GM04503 (cell line): Measurements from ENCODE around the gene FES.
A peak's percentile ranks its signal among the peaks of the same experiment; 100 is the strongest.
"Not testable (repeated sequence)": the region's sequence is repeated elsewhere in the genome, so short reads cannot be mapped to it uniquely, and the experiment has no call there.

Experiments used
- DNase-seq: peaks from one replicate; pipeline ENCODE4 v3.0.0-alpha.2; 2012; ENCODE audit warnings: low read depth

FES gene

DNA sequence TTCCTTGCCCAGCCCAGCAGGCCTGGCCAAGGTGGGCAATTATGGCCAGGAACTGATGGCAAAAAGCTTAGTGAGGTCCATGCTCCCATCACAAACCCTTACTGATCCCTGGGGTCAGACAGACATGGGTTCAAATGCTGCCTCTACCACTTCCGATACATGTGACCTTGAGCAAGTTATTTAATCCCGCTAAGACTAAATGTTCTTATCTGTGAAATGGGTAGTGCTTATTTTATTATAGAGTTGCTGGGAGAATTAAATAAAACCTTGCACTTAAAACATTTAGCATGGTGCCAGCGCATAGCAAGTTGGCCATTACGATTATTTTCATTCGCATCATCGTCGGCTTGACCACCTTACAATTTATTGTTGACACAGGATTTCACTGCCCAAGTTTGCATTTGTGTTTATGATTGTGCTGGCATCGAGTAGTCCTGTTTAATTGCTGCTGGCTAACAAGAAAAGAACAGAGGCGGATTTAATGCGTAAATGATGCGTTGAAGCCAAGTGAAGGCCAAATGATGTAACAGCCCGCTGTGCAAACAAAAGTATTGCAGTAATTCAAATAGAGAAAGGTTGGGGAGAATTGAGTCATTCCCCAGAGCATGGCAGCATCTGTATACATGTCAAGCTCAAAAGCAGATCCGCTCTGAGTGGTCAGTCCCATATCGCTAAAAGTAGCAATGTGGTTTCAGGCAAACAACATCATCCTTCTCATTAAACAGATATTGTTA is 23.2 kb upstream of the FES start:
- DNase-seq, result no peak

DNA sequence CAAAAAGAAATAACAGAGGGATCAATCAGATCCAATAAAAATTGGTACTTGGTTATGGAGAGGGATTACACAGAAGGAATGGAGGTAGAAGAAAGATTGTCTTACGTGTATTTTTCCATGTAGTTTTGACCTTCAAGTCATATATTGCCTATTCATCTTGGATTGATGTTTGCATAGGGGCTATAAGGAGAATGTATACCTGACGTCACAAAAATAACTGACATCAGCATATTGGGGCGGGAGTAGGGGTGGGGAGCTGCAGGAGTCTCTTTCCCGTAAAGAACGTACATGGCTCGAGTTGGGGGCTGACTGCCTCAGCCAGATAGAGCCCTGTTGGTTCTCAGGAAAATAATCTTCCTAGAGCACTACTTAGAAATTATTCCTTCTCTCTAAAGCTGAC is 21.8 kb upstream of the FES start:
- no peak for DNase-seq

DNA sequence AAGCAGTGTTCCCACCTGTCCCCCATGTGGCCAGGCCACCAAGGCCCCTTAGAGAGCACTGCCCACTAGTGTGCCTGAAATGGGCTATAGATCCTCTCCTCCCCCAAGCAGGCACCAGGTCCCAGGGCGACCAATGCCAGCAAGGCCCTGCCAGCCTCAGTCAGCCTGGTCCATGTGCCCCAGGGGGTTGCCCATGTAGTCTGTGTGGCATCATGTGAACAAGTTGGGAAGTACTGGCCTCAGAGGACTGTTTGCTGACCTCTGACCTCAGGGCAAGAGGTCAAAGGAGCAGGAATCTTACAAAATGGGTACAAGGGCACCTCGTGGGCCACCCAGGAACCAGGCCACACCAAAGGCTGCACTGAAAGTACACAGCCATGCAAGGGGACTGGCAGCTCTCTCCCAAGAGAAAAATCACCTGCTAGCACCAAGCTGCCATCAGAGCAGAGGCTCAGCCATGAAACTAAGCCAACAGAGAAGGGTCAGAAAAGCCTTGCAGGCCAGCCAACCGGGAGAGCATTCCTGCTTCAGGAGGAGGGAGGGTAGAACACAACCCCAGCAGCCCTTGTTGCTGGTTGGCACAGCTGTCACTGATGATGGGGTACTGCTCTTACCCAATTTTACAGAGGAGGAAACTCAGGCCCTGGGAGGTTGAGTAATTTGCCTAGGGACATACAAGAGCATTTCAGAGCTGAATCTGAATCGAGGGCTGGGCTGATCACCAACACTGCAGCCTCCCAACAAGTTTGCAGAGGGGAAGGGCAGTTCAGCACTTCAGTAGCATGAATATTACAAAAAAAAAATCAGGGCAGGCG is 21.1 kb upstream of the FES start:
- DNase-seq, result no peak

DNA sequence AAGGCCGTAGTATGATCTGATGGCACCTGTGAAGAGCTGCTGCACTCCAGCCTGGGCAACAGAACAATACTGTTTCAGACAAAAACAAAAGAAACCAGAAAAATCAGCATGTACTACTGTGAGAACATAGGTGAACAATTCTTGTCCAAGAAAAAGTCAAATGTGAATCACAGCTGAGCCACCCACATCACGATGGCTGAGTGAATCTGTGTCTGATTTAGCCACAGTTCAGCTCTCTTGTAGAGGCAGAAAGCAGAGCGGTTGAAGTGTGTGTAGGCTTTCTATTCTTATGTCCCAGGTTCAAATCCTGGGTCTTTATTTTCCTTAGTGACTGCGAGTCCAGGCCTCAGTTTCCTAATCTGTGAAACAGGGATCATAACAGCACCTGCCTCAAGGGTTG is 20.3 kb upstream of the FES start:
- no peak for DNase-seq

DNA sequence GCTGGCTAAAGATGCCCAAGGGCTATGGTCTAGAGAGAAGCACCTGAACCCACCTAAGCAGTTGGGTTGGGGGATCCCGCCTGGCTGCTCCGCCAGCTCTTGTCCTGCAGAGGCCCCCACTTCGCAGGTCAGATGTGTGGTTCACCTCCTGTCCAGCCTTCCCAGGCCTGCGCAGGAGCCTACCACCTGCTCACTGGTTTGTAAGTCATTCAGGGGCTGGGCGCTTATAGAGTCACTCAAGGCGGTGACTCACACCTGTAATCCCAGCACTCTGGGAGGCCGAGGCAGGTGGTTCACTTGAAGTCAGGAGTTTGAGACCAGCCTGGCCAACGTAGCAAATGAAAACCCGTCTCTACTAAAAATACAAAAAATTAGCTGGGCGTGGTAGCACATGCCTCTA is 19.8 kb upstream of the FES start:
- no peak for DNase-seq

DNA sequence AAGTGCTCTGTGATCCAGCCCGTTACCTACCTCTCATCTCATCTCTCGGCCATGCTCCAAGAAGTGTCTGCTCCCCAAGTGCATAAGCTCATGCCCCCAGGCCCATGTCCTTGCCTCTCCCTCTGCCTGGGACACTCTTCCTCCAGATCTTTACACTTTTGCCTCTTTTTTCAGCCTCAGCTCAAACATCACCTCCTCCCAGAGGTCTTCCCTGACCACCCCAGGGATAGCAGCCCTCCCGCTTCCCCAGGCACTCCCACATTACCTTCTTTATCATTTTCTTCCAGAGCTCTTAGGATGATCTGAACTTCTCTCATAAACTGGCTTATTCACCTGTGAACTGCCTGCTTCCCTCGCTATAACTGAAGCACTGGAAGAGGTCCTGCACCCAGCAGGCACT is 18.6 kb upstream of the FES start:
- no peak for DNase-seq

DNA sequence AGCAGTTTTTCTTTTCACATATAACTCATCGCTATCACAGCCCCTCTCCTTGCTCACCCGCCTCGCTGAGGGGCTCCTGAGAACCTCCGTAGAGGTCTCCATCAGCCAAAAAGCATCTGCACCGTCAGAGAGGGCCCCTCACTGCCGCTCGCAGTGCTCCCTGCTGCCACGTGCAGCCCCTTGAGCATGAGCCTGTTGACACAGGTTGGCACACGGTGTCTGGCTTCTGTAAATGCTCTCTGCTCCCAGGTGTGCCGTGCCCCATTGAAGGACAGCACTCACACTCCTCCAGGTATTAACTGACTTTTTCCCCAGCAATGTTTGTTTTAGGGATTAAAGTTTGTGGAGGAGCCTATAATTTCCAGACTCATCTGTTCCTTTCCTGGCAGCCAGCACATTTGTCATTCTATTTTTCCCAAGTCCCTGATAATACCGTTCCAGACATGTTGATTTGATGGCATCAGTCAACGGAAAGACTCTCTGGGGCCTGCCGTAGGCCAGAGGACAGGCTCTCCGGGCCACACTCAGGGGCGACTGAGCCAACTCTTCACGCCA is 18.1 kb upstream of the FES start:
- DNase-seq, result no peak

DNA sequence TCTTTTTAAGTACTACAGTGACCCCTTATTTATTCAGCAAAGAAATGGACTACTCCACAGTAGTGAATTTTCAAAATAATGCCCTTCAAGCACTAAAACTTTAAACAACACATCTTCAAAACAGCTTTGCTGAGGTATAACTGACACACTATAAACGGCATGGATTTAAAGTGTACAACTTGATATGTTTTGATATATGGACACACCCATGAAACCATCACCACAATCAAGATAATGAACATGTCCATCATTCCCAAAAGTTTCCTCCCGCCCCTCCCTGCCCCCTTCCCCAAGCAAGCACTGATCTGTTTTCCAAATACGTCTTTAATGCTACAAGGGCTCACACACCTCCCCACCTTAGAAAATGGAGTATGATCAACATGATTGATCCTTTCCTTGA is 17.5 kb upstream of the FES start:
- no peak for DNase-seq

DNA sequence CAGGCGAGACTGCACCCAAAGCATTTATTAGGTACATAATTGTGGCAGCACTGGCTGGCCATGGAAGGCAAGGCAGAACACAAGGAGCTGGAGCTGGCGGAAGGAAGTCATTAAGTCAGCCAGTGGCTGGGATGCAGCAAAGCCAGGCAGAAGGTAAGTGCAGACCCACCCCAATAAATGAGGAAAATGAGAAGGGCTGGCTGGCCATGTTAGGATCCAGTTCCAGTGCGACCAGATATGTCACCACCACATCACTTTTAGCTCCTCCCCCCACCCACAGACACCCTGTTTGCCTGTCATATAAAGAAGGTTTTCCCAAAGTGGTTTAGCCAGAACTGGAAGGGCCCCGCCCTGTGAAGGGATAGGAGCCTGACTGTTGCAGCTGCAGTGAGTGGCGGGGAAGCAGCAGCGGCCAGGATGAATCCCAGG is 16.0 kb upstream of the FES start, which contains the start of gene FURIN:
Gene FURIN (plus strand): TSS at position 328 of the 429 bp plus-strand sequence. CDS start 7,153 bp downstream, outside the sequence.
- DNase-seq, result no peak

DNA sequence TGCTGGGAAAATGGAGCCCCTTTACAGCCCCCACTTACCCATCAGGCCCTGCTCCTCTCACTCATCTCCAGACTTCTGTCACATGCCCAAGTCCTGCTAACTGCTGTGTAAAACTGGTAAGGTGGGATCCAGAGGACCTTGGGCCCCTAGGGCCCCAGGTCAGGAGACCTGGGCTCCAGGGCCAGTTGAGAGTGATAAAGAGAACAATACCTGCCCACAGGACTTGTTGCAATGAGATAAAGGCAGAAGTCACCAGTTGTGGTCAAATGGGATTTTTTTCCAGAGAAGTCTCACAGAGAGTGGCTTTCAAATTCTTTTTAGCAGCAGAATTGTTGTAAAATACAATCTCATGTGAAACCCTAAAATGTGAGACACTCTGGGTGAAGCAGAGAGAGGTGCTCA is 15.2 kb upstream of the FES start:
- DNase-seq, result no peak

DNA sequence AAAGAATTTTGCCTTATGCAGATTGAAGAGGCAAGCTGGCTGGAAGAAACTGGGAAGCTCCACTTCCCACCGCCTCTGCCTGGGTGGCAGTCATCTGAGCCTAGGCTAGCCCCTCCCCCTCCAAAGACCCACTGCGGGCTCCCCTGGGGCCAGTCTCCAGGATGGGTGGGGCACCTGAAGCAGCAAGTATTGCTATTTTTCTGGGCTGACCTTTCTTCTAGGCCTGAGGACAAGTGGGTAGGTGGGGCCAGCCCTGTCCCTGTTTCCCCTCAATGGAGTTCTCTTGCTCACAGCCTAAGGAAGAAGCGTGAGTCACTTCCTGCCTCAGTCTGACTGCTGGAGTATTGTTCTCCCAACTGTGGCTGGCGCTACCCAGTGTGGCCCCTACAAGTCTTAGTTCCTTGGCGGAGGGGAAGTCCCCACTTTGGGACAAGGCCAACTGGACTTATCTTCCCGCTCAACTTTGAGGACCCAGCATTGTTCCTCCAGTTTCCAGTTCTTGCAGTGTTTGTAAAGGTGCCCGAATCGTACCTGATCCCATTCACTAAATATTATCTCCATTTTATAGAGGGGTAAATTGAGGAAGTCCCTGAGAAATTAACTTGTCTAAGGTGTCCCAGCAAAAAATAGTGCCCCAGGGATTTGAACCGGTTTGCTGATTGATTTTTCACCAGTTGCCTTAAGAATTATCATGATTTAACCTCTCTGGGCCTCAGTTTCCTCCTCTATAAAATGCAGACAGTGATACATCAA is 14.5 kb upstream of the FES start:
- no peak for DNase-seq

DNA sequence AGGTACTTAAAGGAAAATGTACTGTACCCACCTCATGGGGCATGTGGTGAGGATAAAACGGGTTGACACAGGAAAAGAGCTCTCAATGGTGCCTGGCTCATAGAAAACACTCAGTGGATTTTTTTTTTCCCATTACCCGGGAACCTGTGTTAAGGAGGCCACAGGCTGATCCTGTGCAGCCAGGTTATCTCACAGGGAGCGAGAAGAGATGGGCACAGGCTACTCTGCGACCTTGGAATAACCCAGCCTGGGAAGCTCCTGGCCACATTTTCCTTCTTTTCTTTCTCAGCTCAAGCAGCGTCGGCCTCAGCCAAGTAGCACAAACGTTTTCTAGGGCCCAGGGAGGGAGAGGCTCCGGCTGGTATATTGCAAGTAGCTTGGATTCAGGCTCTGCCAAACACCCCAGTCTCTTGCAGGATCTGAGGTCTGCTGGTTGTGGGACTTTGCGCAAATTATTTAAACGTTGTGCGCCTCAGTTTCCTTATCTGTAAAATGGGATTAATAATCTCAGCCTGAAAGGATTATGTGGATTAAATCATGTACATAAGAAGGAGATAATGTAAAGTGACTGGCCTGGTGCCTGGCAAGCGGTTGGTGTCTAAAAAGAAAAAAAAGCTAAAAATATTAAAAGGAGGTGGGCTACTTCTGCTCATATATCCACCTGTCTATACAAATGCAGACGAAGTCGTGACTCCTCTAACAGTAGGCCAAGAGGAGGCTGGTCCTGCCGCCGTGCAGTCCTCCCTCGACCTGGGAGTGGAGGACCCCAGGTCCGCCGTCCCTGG is 13.8 kb upstream of the FES start:
- no peak for DNase-seq

DNA sequence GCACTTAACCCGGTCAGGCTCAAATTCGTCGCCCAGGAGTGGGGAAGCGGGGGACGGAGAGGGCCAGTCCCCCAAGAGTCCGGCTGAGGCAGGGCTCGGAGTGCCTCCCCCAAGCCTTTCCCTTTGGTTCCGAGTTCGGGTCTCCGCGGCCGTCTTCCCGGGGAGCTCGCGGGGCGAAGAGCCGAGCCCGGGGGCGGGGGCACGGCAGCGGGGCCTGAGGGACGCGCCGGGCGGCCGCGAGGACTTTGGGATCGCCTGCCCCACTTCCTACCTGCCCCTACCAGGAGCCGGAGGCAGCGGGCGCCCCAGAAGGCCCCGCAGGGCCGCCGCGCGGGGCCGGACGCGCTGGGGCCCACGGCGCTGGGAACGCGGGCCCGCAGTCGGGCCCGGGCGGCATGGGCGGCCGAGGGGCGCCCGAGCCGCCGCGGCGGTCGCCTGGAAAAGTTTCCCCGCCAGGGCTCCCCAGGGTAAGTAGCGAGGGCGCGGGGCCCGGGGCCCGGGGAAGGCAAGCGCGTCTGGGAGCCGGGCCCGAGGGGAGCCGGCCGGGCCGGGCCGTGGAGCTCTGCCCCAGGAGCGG is 13.1 kb upstream of the FES start:
- no peak for DNase-seq

DNA sequence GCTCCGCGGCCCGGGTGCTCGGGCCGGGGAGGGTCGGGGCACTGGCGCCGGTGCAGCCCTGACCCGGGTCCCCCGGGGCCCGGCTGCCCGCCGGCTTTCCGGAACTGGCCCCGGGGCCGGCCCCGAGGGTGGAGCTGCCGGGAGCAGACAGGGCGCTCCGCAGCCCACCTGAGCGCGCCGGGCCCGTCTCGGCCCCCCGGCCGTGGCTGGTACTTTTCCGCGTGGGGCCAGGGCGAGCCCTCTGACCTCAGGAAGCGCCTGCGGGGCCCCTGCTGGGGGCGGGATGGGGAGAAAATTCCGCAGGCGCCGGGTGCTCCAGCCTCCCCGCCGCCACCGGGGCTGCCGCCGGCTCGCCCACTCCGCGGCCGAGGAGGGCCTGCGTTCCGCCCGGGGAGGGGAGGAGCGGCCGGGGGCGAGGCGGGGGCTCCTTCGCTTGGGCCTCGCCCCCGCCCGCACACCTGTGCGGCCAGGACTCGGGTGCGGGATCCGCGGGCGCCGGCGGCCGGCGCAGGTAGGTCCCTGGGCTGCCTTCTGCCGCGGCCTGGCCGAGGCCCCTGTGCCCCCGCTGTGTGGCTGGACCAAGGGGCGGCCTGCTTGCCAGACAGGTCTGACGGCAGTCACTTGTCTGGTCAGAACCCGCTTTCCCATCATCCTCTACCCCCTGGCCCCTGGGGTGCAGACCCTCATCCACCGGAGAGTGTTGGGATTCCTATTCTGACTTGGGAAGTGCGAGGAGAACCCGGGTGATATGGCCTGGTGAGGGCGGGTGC is 12.4 kb upstream of the FES start:
- no peak for DNase-seq

DNA sequence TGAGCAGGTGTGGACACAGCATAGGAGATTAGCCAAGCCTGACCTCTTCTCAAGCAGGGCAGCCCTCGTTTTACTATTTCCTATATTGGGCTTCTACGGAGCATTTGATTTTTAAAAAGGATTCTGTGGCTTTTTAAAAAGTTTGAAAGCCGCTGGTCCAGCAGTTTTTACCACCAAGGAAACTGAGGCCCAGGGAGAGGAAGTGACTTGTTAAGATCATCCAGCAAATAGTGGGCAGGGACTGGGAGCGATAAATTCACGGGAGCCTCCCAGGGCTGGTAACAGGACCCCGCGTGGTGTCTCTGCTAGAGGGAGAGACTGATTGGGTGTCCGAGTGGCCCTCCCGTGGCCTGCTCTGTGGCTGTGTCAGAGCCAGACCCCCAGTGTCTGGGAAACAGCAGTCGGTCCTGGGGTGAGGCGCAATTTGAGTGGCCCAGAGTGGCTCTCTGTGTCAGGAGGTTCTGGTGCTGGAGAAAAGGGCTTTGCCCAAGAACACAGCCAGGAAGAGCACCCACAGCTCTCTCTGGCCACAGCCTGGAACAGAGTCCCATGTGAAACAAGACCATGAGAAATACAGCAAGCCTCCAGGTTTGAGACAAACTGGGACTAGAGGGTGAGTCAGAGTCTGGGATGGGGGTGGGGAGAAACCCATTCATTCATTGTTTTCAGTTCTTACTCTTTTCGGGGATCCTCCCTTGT is 11.7 kb upstream of the FES start:
- peak; percentile 42 for DNase-seq

DNA sequence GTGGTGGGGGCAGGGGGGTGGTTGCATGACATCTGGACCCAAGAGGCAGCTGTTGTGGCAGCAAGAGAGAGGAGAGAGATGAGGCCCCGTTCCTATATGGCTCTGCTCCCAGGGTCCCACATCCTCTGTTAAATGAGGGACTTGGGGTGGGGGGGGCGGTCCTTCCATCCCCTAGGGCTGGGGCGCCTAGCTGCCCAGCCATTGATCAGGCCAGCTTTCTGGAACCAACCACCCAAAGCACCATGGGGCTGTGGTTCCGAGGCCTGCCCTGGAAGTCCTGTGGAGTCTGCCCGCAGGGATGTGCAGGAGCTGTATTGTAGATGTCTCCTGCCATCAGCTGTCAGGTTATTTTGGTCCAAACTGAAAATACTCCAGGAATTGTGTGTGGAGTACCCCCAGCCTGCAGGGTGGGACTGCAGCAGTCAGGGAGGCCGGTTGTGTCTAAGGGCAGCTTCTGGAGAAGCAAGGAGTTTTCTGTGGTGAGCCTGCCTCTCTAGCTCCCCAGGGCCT is 10.8 kb upstream of the FES start:
- DNase-seq, result no peak

DNA sequence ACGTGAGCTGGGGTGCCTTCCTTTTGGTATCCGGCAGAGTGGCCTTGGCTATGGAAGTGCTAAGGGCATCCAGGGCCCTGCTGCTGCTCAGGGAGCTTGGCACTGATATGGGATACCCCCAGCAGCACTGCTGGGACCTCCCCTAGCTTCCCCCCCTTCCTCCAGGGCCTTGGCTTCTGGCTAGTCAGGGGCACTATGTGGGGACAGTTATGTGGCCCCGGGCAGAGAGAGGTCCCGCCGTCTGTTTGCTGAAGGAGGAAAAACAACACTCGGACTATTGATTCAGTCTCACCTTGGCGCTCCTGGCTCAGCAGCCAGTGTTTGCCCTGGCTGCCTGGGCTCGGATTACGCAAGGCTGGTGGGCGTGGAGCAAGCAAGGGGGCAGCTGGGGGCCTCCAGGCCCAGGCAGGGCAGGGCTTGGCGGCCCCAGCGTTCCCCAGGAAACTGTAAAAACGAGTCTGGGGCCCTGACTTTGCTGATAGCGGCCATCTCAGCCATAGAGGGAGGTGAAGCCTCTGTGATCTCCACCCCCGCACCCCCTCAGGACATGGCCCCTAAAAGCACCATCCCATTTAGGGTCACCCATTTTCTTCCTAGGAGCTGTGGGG is 10.2 kb upstream of the FES start:
- DNase-seq, result no peak

DNA sequence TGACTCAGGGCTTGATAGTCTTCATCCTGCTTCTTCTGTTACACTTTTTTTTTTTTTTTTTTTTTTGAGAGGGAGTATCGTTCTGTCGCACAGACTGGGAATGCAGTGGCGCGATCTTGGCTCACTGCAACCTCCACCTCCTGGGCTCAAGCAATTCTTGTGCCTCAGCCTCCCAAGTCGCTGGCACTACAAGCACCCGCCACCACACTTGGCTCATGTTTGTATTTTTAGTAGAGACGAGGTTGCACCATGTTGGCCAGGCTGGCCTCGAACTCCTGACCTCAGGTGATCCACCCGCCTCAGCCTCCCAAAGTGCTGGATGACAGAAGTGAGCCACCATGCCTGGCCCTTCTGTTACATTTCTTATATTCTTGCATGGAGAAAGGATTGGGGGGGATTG is 9.3 kb upstream of the FES start:
- not testable (repeated sequence) for DNase-seq

DNA sequence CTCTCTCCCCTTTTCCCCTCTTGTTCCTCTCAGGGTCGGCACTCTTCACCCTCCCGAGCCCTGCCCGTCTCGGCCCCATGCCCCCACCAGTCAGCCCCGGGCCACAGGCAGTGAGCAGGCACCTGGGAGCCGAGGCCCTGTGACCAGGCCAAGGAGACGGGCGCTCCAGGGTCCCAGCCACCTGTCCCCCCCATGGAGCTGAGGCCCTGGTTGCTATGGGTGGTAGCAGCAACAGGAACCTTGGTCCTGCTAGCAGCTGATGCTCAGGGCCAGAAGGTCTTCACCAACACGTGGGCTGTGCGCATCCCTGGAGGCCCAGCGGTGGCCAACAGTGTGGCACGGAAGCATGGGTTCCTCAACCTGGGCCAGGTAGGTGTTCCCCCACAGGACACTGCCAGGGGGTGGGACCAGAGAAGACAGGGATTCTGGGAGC is 8.7 kb upstream of the FES start:
- no peak for DNase-seq
